ENCODE results near the gene KCNK10.

DNA sequence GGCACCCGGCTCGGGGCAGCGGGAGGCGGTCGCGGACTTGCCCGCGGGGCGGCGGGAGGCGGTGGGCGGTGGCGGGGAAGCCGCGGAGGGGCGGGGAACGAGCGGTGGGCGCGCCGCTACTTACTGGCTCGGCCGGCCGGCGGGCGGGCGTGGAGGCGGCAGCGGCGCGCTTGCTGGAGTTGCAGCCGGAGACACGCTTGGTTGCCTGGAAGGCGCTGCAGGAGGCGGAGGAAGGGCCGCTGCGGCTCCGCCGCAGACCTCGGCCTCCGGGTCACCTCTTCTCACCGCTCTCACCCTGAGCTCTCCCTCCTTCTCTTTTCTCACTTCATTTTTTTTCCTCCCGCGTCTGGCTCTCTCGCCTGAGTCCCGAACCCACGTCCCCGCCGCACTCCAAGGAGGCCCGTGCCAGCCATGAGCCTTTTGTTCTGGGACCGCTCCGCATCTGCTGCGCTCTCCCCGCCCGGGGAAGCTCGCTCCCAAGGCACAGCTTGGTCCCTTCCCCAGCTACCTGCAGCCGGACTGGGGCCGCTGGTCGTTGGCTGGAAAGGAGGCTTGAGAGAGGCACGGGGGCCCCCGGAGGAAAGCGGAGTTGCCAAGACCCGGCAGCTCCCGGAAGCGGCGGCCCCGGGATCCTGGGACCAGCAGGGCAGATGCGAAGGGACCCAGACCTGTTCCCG, 592 bp upstream of the KCNK10 start:
- TF ChIP-seq, protein P1, sequence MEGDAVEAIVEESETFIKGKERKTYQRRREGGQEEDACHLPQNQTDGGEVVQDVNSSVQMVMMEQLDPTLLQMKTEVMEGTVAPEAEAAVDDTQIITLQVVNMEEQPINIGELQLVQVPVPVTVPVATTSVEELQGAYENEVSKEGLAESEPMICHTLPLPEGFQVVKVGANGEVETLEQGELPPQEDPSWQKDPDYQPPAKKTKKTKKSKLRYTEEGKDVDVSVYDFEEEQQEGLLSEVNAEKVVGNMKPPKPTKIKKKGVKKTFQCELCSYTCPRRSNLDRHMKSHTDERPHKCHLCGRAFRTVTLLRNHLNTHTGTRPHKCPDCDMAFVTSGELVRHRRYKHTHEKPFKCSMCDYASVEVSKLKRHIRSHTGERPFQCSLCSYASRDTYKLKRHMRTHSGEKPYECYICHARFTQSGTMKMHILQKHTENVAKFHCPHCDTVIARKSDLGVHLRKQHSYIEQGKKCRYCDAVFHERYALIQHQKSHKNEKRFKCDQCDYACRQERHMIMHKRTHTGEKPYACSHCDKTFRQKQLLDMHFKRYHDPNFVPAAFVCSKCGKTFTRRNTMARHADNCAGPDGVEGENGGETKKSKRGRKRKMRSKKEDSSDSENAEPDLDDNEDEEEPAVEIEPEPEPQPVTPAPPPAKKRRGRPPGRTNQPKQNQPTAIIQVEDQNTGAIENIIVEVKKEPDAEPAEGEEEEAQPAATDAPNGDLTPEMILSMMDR (IDR thresholded peaks at IDR 0.05; ENCODE audit: insufficient read depth, low read length) = no peak
- TF ChIP-seq GABPA (IDR thresholded peaks at IDR 0.05; ENCODE audit: low read depth) = no peak

Measured in HL-60 (cell line).